GM23248 (cell line): ENCODE results near the gene KRTAP5-5. TPM values are rescaled to one million over a fixed set of nuclear protein-coding genes. Genes with fewer than 3 reads are reported as not detected.

Experiments
- DNase-seq: peaks from one replicate; pipeline ENCODE4 v3.0.0-alpha.2; 2015
- H2AFZ ChIP-seq: fragments of 200-600 bp; sonication (generic); 2 replicates; pipeline ENCODE4 v1.6.1; 2016; ENCODE audit warnings: antibody characterized with exemption
- H3F3A ChIP-seq: fragments of 200-600 bp; sonication (generic); 2 replicates; pipeline ENCODE4 v1.6.1; 2016; ENCODE audit warnings: mild to moderate bottlenecking, antibody characterized with exemption, mixed run types; ENCODE audit not compliant: insufficient read depth
- H3K27ac ChIP-seq: fragments of 200-600 bp; sonication (generic); 2 replicates; pipeline ENCODE4 v1.5.1; 2016; ENCODE audit warnings: mild to moderate bottlenecking
- H3K27me3 ChIP-seq: fragments of 200-600 bp; sonication (generic); replicated peaks from 2 replicates; pipeline ENCODE4 v1.6.1; 2016; ENCODE audit warnings: mild to moderate bottlenecking; ENCODE audit not compliant: insufficient read depth
- H3K36me3 ChIP-seq: fragments of 200-600 bp; sonication (generic); 2 replicates; pipeline ENCODE4 v1.6.1; 2016; ENCODE audit warnings: low read depth, mild to moderate bottlenecking
- H3K4me1 ChIP-seq: fragments of 200-600 bp; sonication (generic); 2 replicates; pipeline ENCODE4 v1.6.1; 2016; ENCODE audit warnings: mild to moderate bottlenecking; ENCODE audit not compliant: insufficient read depth
- H3K4me2 ChIP-seq: fragments of 200-600 bp; sonication (generic); one replicate; pipeline ENCODE4 v1.6.1; 2016; ENCODE audit warnings: mild to moderate bottlenecking; ENCODE audit not compliant: unreplicated experiment
- H3K4me3 ChIP-seq: fragments of 200-600 bp; sonication (generic); 2 replicates; pipeline ENCODE4 v1.5.1; 2016; ENCODE audit warnings: mild to moderate bottlenecking
- H3K79me2 ChIP-seq: fragments of 200-600 bp; sonication (generic); 2 replicates; pipeline ENCODE4 v1.6.1; 2016; ENCODE audit warnings: mild to moderate bottlenecking; ENCODE audit not compliant: insufficient read depth
- H3K9ac ChIP-seq: fragments of 200-600 bp; sonication (generic); 2 replicates; pipeline ENCODE4 v1.6.1; 2016; ENCODE audit warnings: mild to moderate bottlenecking
- H3K9me2 ChIP-seq: fragments of 200-600 bp; sonication (generic); 2 replicates; pipeline ENCODE4 v1.6.1; 2016; ENCODE audit warnings: mixed run types, mild to moderate bottlenecking, moderate library complexity; ENCODE audit not compliant: insufficient read depth
- H3K9me3 ChIP-seq: fragments of 200-600 bp; sonication (generic); one replicate; pipeline ENCODE4 v1.6.1; 2017; ENCODE audit warnings: low read depth
- H4K20me1 ChIP-seq: fragments of 200-600 bp; sonication (generic); 2 replicates; pipeline ENCODE4 v1.6.0; 2016; ENCODE audit not compliant: insufficient read depth
- EZH2 ChIP-seq: fragments of 200-600 bp; sonication (generic); IDR thresholded peaks from 2 replicates; pipeline ENCODE4 v1.6.1; 2018; ENCODE audit warnings: antibody characterized with exemption, mild to moderate bottlenecking; ENCODE audit not compliant: insufficient read depth, poor library complexity, severe bottlenecking
- EZH2phosphoT487 ChIP-seq: fragments of 200-600 bp; sonication (generic); IDR thresholded peaks from 2 replicates; pipeline ENCODE4 v1.6.1; 2018; ENCODE audit warnings: antibody characterized with exemption, moderate library complexity, mild to moderate bottlenecking, low read depth; ENCODE audit not compliant: insufficient read depth
- WGBS, 2 experiments: methylation state at CpG; one replicate each; pipeline ENCODE4 v1.1.6; 2015 to 2017; ENCODE audit warnings: low lambda C conversion rate in 2 of 2, low coverage in 1 of 2; ENCODE audit errors: missing lambda C conversion rate in 2 of 2; 5-methylcytosine and 5-hydroxymethylcytosine counted together
- in situ Hi-C: fragments of 300-500 bp; cut with MboI; formaldehyde crosslinking; loops from 2 replicates; pipeline ENCODE4 v1.15.0; 2020
- polyA plus RNA-seq: library from polyadenylated mRNA; unstranded; fragments of >200 nt; fragmentation: Nextera tagmentation; extraction: Ambion mirVana; gene quantifications from 2 replicates; pipeline ENCODE4 v1.2.1, GENCODE V29; 2016
- total RNA-seq: library from RNA; depleted of rRNA; stranded (reverse); fragments of >200 nt; shearing (Covaris generic); gene quantifications from 2 replicates; pipeline ENCODE4 v1.2.3, GENCODE V29; 2014

Gene KRTAP5-5
- total and polyA plus RNA-seq, 2 experiments from 2014 or later = not detected

DNA sequence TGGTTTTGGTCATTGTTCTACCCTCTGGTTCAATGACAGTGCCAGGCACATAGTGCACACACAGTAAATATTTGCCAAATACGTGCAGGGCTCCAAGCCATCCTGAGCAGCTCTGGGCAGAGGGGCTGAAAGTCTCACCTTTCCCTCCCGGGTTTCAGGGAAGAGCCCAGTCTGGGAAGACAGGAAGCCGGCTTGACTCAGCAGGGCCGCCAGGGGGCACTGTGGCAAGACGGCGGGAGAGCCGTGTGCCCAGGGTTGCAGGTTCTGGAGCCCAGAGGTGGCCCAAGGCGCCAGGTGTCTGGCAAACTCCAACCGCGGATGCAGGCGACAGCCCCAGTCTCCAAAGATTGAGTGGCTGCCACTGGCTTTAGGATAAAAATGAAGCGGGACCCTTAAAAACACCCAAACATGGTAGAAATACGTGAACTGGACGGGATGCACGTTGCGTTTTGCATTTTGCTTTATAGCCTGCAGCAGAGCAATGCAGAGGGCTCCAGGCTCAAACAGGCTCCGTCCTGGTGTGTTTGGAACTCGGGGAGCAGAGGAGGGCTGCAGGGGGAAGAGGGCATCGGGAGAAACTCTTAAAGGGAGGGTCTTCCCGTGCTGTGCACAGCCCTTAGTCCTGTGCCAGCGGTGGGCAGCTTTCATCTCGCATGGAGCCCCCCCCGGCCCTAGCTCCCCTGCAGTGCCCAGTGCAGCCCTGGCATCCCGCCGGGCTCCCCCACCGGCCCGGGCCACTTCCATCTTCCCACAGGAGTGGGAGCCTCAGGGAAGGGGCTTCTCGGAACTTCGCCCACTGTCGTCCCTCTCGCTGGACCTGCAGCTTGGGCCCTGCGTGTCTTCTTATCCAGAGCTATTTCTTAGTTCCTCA lies 10.7 kb downstream of the KRTAP5-5 start:
- H3K4me3 ChIP-seq = no peak overlapping the region
- WGBS, 2 experiments = 33 to 34% methylated on average over 32 of the region's 32 CpGs
- H3K9ac ChIP-seq = no peak overlapping the region
- peak; percentile 60 for DNase-seq
- in situ Hi-C loops = no loop called here
- no peak overlapping the region for H3K4me2 ChIP-seq
- no peaks in the 10 kb centered on the region for H4K20me1 ChIP-seq
- no peaks in the 10 kb centered on the region for H3K9me3 ChIP-seq
- H3K27me3 ChIP-seq = peaks cover 33% of the 10 kb centered on the region
- no peaks in the 10 kb centered on the region for H3K79me2 ChIP-seq
- no peaks in the 10 kb centered on the region for H3K9me2 ChIP-seq
- no peak overlapping the region for H3K27ac ChIP-seq
- H3F3A ChIP-seq = no peaks in the 10 kb centered on the region
- H2AFZ ChIP-seq = no peak overlapping the region
- no peaks in the 10 kb centered on the region for H3K36me3 ChIP-seq
- TF ChIP-seq EZH2 = no peak
- TF ChIP-seq EZH2phosphoT487 = no peak
- H3K4me1 ChIP-seq = no peaks in the 10 kb centered on the region

DNA sequence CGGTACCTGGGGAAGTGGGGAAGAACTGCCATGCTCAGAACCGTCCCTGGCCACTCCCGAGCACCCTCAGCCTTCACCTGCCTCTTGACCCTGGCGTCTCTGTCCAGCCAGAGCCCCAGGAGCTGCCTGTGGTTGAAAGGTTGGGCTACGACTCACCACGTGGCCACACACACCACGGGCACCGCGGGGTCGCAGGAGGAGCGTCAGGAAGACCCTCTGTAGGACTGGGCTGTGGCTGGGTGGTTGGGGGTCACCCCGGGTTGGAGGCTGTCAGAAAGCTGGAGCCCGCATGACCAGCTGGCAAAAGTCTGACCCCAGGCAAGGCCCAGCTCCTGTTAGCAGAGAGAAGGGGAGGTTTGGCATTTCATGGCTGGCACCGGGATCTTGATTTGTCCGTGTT lies 11.5 kb downstream of the KRTAP5-5 start:
- no peaks in the 10 kb centered on the region for H4K20me1 ChIP-seq
- H3K4me2 ChIP-seq = no peak overlapping the region
- WGBS, 2 experiments = 56 to 61% methylated on average over 15 of the region's 15 CpGs
- H3F3A ChIP-seq = no peaks in the 10 kb centered on the region
- H3K27ac ChIP-seq = no peak overlapping the region
- in situ Hi-C loops = no loop called here
- no peaks in the 10 kb centered on the region for H3K4me1 ChIP-seq
- H3K9ac ChIP-seq = no peak overlapping the region
- peaks cover 33% of the 10 kb centered on the region for H3K27me3 ChIP-seq
- no peak for DNase-seq
- no peaks in the 10 kb centered on the region for H3K36me3 ChIP-seq
- TF ChIP-seq EZH2phosphoT487 = no peak
- TF ChIP-seq EZH2 = no peak
- H3K4me3 ChIP-seq = no peak overlapping the region
- no peaks in the 10 kb centered on the region for H3K9me2 ChIP-seq
- H3K9me3 ChIP-seq = no peaks in the 10 kb centered on the region
- H3K79me2 ChIP-seq = no peaks in the 10 kb centered on the region
- H2AFZ ChIP-seq = no peak overlapping the region

GRCh38 chr11:1642288-1643145 lies 12.9 kb downstream of the KRTAP5-5 start:
- WGBS, 2 experiments = 52% methylated on average over 28 of the region's 29 CpGs
- Histone ChIP-seq H3K27me3 (peaks cover 26% of the 10 kb centered on the region), H2AFZ (no peak overlapping the region), H3K27ac (no peak overlapping the region), H3K36me3 (no peaks in the 10 kb centered on the region), H3K9me3 (no peaks in the 10 kb centered on the region), H3K4me2 (no peak overlapping the region), H3K4me1 (no peaks in the 10 kb centered on the region), H4K20me1 (no peaks in the 10 kb centered on the region), H3K79me2 (no peaks in the 10 kb centered on the region), H3K4me3 (no peak overlapping the region), H3F3A (no peaks in the 10 kb centered on the region), H3K9me2 (no peaks in the 10 kb centered on the region), H3K9ac (no peak overlapping the region)
- in situ Hi-C loops = no loop called here
- no peak for DNase-seq
- no peak for TF ChIP-seq EZH2phosphoT487
- TF ChIP-seq EZH2 = no peak

- in situ Hi-C loops = no loop called here
- no peak for DNase-seq
Measured at GRCh38 chr11:1643146-1643690, 13.6 kb downstream of the KRTAP5-5 start.

More at GRCh38 chr11:1643146-1643690, 13.6 kb downstream of the KRTAP5-5 start:
- Histone ChIP-seq H3K9me2 (no peaks in the 10 kb centered on the region), H3K27me3 (peaks cover 24% of the 10 kb centered on the region), H3K79me2 (no peaks in the 10 kb centered on the region), H3K4me1 (no peaks in the 10 kb centered on the region), H2AFZ (no peak overlapping the region), H4K20me1 (no peaks in the 10 kb centered on the region), H3K36me3 (no peaks in the 10 kb centered on the region), H3K9me3 (no peaks in the 10 kb centered on the region), H3F3A (no peaks in the 10 kb centered on the region), H3K4me2 (no peak overlapping the region), H3K27ac (no peak overlapping the region), H3K4me3 (no peak overlapping the region), H3K9ac (no peak overlapping the region)
- TF ChIP-seq EZH2 (no peak), EZH2phosphoT487 (no peak)
- WGBS, 2 experiments = 80 to 85% methylated on average over 11 to 20 of the region's 20 CpGs
